Erythroblast (primary cell): ENCODE data around the gene KIF1A.

Experiments used
- GATA1 ChIP-seq: IDR thresholded peaks from 2 replicates; pipeline ENCODE4 v1.6.1; 2011; ENCODE audit warnings: low read depth, mild to moderate bottlenecking, control low read depth, low read length, moderate library complexity
- POLR2A ChIP-seq: IDR thresholded peaks from 2 replicates; pipeline ENCODE4 v1.6.1; 2011; ENCODE audit warnings: mild to moderate bottlenecking, low read length

DNA sequence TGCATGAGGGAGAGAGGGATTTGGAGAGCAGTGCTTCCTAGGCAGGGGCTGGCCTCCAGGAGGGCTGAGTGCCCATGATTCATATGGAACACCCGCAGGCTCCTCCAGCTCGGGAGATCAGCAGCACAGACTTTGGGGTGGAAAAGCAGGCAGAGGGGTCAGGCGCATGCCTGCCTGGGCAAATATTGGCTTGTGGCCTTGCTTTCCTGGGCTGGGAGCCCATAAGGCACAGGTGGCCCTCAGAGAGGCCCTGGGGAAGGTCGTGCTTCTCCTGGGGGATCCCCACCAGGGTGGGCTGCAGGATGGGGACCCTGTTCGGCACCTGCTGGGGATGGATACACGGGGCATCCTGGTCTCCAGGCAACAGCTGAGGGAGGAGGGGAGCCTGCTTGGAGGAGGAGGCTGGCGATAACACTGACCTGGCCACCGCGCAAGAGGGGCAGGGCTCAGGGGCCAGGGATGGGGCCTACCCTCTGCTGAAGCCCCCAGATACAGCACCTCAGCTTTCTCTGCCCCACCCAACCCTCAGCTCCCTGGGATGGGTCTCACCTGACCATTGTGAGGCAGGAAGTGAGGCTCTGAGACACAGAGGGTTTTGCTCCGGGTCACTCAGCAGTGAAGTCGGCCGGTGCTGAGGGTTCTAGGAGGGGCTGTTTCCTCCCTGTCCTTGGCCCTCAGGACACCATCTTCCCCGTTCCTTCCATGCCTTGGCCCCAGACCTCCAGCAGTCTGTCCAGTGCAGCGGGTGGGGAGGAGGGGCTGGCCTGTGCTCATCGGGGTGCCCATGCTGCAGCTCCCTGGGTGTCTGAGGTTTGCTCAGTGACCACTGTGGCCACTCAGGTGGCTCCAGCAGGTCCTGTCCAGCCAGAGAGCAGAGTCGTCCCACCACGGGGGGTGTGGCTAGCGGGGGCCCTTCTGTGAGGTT lies 116.3 kb downstream of the KIF1A start:
- TF ChIP-seq POLR2A (no peak), GATA1 (no peak)
